Smooth muscle cell (in vitro differentiated cells): ENCODE data around the gene KDM5B. TPM values are rescaled to one million over a fixed set of nuclear protein-coding genes. Genes with fewer than 3 reads are reported as not detected.

Source experiments
- DNase-seq: peaks from one replicate; lab custom pipeline; 2025; ENCODE audit not compliant: unreplicated experiment; lab: John Stamatoyannopoulos, UW
- H2AFZ ChIP-seq: fragments of 200-600 bp; sonication (generic); 2 replicates; pipeline ENCODE4 v1.6.0; 2016; ENCODE audit warnings: antibody characterized with exemption, low read depth, mild to moderate bottlenecking
- H3F3A ChIP-seq: fragments of 200-600 bp; sonication (generic); 2 replicates; pipeline ENCODE4 v1.6.0; 2017; ENCODE audit warnings: antibody characterized with exemption, low read depth
- H3K27ac ChIP-seq: fragments of 200-600 bp; sonication (generic); 2 replicates; pipeline ENCODE4 v1.5.1; 2016; ENCODE audit warnings: low read depth, mild to moderate bottlenecking
- H3K27me3 ChIP-seq: fragments of 200-600 bp; sonication (generic); 2 replicates; pipeline ENCODE4 v1.6.1; 2016; ENCODE audit warnings: low read depth, mild to moderate bottlenecking
- H3K36me3 ChIP-seq: fragments of 200-600 bp; sonication (generic); 2 replicates; pipeline ENCODE4 v1.5.1; 2016; ENCODE audit warnings: low read depth
- H3K4me1 ChIP-seq: fragments of 200-600 bp; sonication (generic); 2 replicates; pipeline ENCODE4 v1.5.1; 2016; ENCODE audit warnings: low read depth
- H3K4me2 ChIP-seq: fragments of 200-600 bp; sonication (generic); 2 replicates; pipeline ENCODE4 v1.6.0; 2016; ENCODE audit warnings: mild to moderate bottlenecking
- H3K4me3 ChIP-seq: fragments of 200-600 bp; sonication (generic); 2 replicates; pipeline ENCODE4 v1.5.1; 2016; ENCODE audit warnings: mild to moderate bottlenecking
- H3K79me2 ChIP-seq: fragments of 200-600 bp; sonication (generic); 2 replicates; pipeline ENCODE4 v1.6.0; 2016; ENCODE audit warnings: low read depth, mild to moderate bottlenecking
- H3K9ac ChIP-seq: fragments of 200-600 bp; sonication (generic); 2 replicates; pipeline ENCODE4 v1.6.0; 2016; ENCODE audit warnings: low read depth
- H3K9me3 ChIP-seq: fragments of 200-600 bp; sonication (generic); replicated peaks from 2 replicates; pipeline ENCODE4 v1.5.1; 2016; ENCODE audit warnings: low read depth
- H4K20me1 ChIP-seq: fragments of 200-600 bp; sonication (generic); 2 replicates; pipeline ENCODE4 v1.6.0; 2016; ENCODE audit warnings: low read depth
- WGBS: methylation state at CpG from one replicate; pipeline ENCODE4 v1.1.7; 2016; ENCODE audit warnings: low lambda C conversion rate; 5-methylcytosine and 5-hydroxymethylcytosine counted together
- polyA plus RNA-seq: library from polyadenylated mRNA; unstranded; fragments of >200 nt; fragmentation: Nextera tagmentation; extraction: Ambion mirVana; gene quantifications from 2 replicates; pipeline ENCODE4 v1.2.1, GENCODE V29; 2016
- total RNA-seq: library from RNA; depleted of rRNA; stranded (reverse); fragments of >200 nt; gene quantifications from 2 replicates; pipeline ENCODE4 v1.2.3, GENCODE V29; 2014
- TF ChIP-seq, protein P1 (sequence below): fragments of 200-600 bp; sonication (generic); IDR thresholded peaks from 2 replicates; pipeline ENCODE4 v1.5.1; 2017; ENCODE audit warnings: borderline replicate concordance, mild to moderate bottlenecking, antibody characterized with exemption; ENCODE audit not compliant: insufficient read depth, poor library complexity, severe bottlenecking

The KDM5B gene
- total and polyA plus RNA-seq, 2 experiments from 2014 or later, result 94.1 to 178 TPM

DNA sequence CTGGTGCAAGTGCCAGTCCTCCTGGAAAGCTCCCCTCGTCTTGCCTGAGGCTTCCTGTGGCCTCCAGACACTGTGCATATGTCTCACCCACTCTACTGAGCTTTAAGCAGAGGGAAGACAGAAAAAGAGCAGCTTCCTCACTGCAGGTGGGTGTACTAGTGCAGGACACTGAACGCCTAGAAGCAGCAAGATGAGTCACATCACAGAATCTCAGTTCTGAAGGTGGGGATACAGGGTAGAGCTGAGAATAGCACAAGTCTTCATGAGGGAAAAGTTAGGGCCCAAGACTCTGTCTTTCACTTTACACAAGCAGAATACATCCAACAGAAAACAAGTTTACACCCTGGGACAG lies 39.9 kb upstream of the KDM5B start:
- no peaks in the 10 kb centered on the region for H3K79me2 ChIP-seq
- DNase-seq, result no peak
- H2AFZ ChIP-seq, result no peak overlapping the region
- no peaks in the 10 kb centered on the region for H3K4me1 ChIP-seq
- no peak overlapping the region for H3K4me2 ChIP-seq
- no peak overlapping the region for H3K27ac ChIP-seq
- H4K20me1 ChIP-seq, result no peaks in the 10 kb centered on the region
- 55% methylated on average over 2 of the region's 2 CpGs for WGBS
- H3F3A ChIP-seq, result no peaks in the 10 kb centered on the region
- no peaks in the 10 kb centered on the region for H3K27me3 ChIP-seq
- TF ChIP-seq, protein P1, sequence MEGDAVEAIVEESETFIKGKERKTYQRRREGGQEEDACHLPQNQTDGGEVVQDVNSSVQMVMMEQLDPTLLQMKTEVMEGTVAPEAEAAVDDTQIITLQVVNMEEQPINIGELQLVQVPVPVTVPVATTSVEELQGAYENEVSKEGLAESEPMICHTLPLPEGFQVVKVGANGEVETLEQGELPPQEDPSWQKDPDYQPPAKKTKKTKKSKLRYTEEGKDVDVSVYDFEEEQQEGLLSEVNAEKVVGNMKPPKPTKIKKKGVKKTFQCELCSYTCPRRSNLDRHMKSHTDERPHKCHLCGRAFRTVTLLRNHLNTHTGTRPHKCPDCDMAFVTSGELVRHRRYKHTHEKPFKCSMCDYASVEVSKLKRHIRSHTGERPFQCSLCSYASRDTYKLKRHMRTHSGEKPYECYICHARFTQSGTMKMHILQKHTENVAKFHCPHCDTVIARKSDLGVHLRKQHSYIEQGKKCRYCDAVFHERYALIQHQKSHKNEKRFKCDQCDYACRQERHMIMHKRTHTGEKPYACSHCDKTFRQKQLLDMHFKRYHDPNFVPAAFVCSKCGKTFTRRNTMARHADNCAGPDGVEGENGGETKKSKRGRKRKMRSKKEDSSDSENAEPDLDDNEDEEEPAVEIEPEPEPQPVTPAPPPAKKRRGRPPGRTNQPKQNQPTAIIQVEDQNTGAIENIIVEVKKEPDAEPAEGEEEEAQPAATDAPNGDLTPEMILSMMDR, result no peak
- H3K36me3 ChIP-seq, result no peaks in the 10 kb centered on the region
- H3K4me3 ChIP-seq, result no peak overlapping the region
- no peak overlapping the region for H3K9ac ChIP-seq
- H3K9me3 ChIP-seq, result no peaks in the 10 kb centered on the region

DNA sequence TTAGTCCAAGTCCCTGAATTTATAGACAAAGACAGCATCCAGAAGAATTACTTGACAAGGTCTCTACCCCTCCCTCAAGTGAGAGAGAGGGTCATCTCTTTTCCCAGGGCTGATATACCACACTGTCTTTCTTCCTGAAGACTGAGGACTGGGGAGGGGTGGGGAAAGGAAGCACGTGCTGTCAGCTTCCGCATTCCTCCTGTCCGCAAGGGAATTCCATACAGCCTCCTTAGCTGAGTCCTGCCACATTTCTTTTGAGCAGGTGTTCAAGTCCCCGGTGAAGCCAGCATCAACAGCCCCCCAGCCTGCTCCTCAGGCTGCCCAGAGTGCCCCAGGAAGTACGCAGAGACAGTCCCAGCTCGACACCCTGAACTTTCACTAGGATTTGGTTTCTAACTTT lies 36.7 kb upstream of the KDM5B start:
- WGBS, result 64% methylated on average over 6 of the region's 6 CpGs
- H3F3A ChIP-seq, result no peaks in the 10 kb centered on the region
- H3K4me3 ChIP-seq, result no peak overlapping the region
- H3K4me1 ChIP-seq, result peaks cover 4% of the 10 kb centered on the region
- H4K20me1 ChIP-seq, result no peaks in the 10 kb centered on the region
- no peaks in the 10 kb centered on the region for H3K27me3 ChIP-seq
- no peaks in the 10 kb centered on the region for H3K9me3 ChIP-seq
- no peaks in the 10 kb centered on the region for H3K79me2 ChIP-seq
- H3K4me2 ChIP-seq, result no peak overlapping the region
- TF ChIP-seq, protein P1, result no peak
- no peak overlapping the region for H3K9ac ChIP-seq
- no peaks in the 10 kb centered on the region for H3K36me3 ChIP-seq
- no peak overlapping the region for H2AFZ ChIP-seq
- no peak for DNase-seq
- H3K27ac ChIP-seq, result no peak overlapping the region

DNA sequence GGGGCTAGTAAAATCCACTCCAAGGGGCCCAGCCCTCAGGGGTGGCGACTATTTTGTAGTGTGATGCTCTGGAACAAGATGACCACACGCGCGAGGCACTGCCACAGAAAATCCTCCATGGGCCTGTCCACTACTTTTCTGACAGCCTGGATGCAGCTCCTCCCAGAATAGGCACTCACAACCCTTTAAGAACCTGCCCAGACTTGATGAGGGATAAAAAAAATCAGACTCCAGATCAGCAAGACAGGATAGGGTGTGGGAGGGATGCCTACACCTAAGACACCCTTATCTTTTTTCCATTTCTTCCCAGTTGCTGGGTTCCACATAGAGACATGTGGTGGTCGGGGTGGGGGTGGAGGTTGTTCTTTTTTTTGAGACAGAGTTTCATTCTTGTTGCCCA lies 36.0 kb upstream of the KDM5B start:
- 84% methylated on average over 5 of the region's 5 CpGs for WGBS
- no peak overlapping the region for H2AFZ ChIP-seq

DNA sequence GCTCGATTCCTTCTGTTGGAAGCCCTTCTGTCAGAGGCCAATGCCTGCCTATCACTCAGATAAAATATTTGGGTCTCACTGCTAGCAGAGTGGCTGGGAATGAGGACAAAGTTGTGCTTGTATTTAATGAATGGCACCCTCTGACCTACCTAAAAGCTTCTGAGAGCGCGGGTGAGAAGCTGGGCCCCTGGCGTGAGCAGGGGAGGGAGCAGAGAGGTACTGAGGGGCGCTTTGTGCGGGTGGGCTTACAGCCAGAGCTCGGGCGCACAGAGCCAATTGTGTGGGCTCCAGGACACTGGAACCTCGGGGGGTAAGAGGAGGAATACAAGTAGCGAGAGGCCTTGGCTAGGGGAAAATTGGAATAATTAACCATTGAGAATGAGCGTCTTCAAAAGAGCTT lies 34.9 kb upstream of the KDM5B start:
- TF ChIP-seq, protein P1, result no peak
- WGBS, result 98% methylated on average over 11 of the region's 11 CpGs
- H4K20me1 ChIP-seq, result no peaks in the 10 kb centered on the region

More for the DNA sequence above, 36.0 kb upstream of the KDM5B start:
- Histone ChIP-seq H3K36me3 (no peaks in the 10 kb centered on the region), H3K9ac (no peak overlapping the region), H3K4me1 (peaks cover 4% of the 10 kb centered on the region), H3K27me3 (no peaks in the 10 kb centered on the region), H4K20me1 (no peaks in the 10 kb centered on the region), H3K27ac (no peak overlapping the region), H3K4me3 (no peak overlapping the region), H3K79me2 (no peaks in the 10 kb centered on the region), H3K4me2 (no peak overlapping the region), H3K9me3 (no peaks in the 10 kb centered on the region), H3F3A (no peaks in the 10 kb centered on the region)
- no peak for DNase-seq
- TF ChIP-seq, protein P1, result no peak

More for the DNA sequence above, 34.9 kb upstream of the KDM5B start:
- Histone ChIP-seq H3K9ac (no peak overlapping the region), H3F3A (no peaks in the 10 kb centered on the region), H3K79me2 (no peaks in the 10 kb centered on the region), H3K4me2 (no peak overlapping the region), H3K27me3 (no peaks in the 10 kb centered on the region), H3K4me1 (peaks cover 4% of the 10 kb centered on the region), H3K4me3 (no peak overlapping the region), H3K36me3 (no peaks in the 10 kb centered on the region), H3K9me3 (no peaks in the 10 kb centered on the region), H3K27ac (no peak overlapping the region), H2AFZ (no peak overlapping the region)
- DNase-seq, result no peak
